ENCODE results near the gene PLEKHA6.
"Not testable (repeated sequence)": the region's sequence is repeated elsewhere in the genome, so short reads cannot be mapped to it uniquely, and the experiment has no call there.

The PLEKHA6 gene

GRCh38 chr1:204260601-204261197 is 99.0 kb downstream of the PLEKHA6 start:
- no peak for DNase-seq (ENCODE audit: low spot score)

GRCh38 chr1:204259782-204260181 is 99.9 kb downstream of the PLEKHA6 start:
- no peak for DNase-seq (ENCODE audit: low spot score)

- no peak for DNase-seq (ENCODE audit: low spot score)
Measured at GRCh38 chr1:204259196-204259595, 100.5 kb downstream of the PLEKHA6 start.

GRCh38 chr1:204258213-204259115 is 101.3 kb downstream of the PLEKHA6 start:
- DNase-seq (ENCODE audit: low spot score), result peak; percentile 79

- DNase-seq (ENCODE audit: low spot score), result no peak
Measured at GRCh38 chr1:204257446-204257845, 102.3 kb downstream of the PLEKHA6 start.

GRCh38 chr1:204256531-204256930 is 103.2 kb downstream of the PLEKHA6 start:
- DNase-seq (ENCODE audit: low spot score), result no peak

GRCh38 chr1:204255966-204256365 is 103.8 kb downstream of the PLEKHA6 start:
- no peak for DNase-seq (ENCODE audit: low spot score)

GRCh38 chr1:204255225-204255624 is 104.5 kb downstream of the PLEKHA6 start:
- no peak for DNase-seq (ENCODE audit: low spot score)

- DNase-seq (ENCODE audit: low spot score), result no peak
Measured at GRCh38 chr1:204254031-204254661, 105.6 kb downstream of the PLEKHA6 start.

GRCh38 chr1:204251926-204252689 is 107.6 kb downstream of the PLEKHA6 start:
- no peak for DNase-seq (ENCODE audit: low spot score)

- DNase-seq (ENCODE audit: low spot score), result no peak
Measured at GRCh38 chr1:204251286-204251685, 108.4 kb downstream of the PLEKHA6 start.

- DNase-seq (ENCODE audit: low spot score), result no peak
Measured at GRCh38 chr1:204250428-204251030, 109.2 kb downstream of the PLEKHA6 start.

- DNase-seq (ENCODE audit: low spot score), result no peak
Measured at GRCh38 chr1:204249736-204250427, 109.8 kb downstream of the PLEKHA6 start.

- DNase-seq (ENCODE audit: low spot score), result no peak
Measured at GRCh38 chr1:204248954-204249353, 110.8 kb downstream of the PLEKHA6 start.

- DNase-seq (ENCODE audit: low spot score), result no peak
Measured at GRCh38 chr1:204246876-204247275, 112.9 kb downstream of the PLEKHA6 start.

- no peak for DNase-seq (ENCODE audit: low spot score)
Measured at GRCh38 chr1:204242920-204243319, 116.8 kb downstream of the PLEKHA6 start.

GRCh38 chr1:204241914-204242313 is 117.8 kb downstream of the PLEKHA6 start:
- no peak for DNase-seq (ENCODE audit: low spot score)

GRCh38 chr1:204241050-204241449 is 118.7 kb downstream of the PLEKHA6 start:
- no peak for DNase-seq (ENCODE audit: low spot score)

GRCh38 chr1:204240233-204240632 is 119.5 kb downstream of the PLEKHA6 start:
- DNase-seq (ENCODE audit: low spot score), result no peak

GRCh38 chr1:204239401-204239800 is 120.3 kb downstream of the PLEKHA6 start:
- DNase-seq (ENCODE audit: low spot score), result not testable (repeated sequence)

GRCh38 chr1:204238520-204238919 is 121.2 kb downstream of the PLEKHA6 start:
- DNase-seq (ENCODE audit: low spot score), result not testable (repeated sequence)
